Muscle of arm (tissue), 14 donors: ENCODE results near the gene SMG5. TPM values are rescaled to one million over a fixed set of nuclear protein-coding genes. Genes with fewer than 3 reads are reported as not detected.
"Not testable (repeated sequence)": the region's sequence is repeated elsewhere in the genome, so short reads cannot be mapped to it uniquely, and the experiment has no call there.

Experiments
- DNase-seq: peaks from one replicate; pipeline ENCODE4 v3.0.0-alpha.2; 2013
- long read RNA-seq, 11 donors: transcript quantifications; one replicate each; lab custom pipeline, GENCODE V29; 2026
- polyA plus RNA-seq, 12 donors: library from polyadenylated mRNA; unstranded; fragments of 120-200 nt; gene quantifications; one replicate each; pipeline ENCODE4 v1.2.1, GENCODE V29; 2013; ENCODE audit not compliant: insufficient read length in 12 of 12

Gene SMG5, protein sequence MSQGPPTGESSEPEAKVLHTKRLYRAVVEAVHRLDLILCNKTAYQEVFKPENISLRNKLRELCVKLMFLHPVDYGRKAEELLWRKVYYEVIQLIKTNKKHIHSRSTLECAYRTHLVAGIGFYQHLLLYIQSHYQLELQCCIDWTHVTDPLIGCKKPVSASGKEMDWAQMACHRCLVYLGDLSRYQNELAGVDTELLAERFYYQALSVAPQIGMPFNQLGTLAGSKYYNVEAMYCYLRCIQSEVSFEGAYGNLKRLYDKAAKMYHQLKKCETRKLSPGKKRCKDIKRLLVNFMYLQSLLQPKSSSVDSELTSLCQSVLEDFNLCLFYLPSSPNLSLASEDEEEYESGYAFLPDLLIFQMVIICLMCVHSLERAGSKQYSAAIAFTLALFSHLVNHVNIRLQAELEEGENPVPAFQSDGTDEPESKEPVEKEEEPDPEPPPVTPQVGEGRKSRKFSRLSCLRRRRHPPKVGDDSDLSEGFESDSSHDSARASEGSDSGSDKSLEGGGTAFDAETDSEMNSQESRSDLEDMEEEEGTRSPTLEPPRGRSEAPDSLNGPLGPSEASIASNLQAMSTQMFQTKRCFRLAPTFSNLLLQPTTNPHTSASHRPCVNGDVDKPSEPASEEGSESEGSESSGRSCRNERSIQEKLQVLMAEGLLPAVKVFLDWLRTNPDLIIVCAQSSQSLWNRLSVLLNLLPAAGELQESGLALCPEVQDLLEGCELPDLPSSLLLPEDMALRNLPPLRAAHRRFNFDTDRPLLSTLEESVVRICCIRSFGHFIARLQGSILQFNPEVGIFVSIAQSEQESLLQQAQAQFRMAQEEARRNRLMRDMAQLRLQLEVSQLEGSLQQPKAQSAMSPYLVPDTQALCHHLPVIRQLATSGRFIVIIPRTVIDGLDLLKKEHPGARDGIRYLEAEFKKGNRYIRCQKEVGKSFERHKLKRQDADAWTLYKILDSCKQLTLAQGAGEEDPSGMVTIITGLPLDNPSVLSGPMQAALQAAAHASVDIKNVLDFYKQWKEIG
- polyA plus RNA-seq, result 10 to 100 TPM in 11 of 12 donors, not detected in 1; 38.6 to 55.8 (median 48.6) TPM
- long read RNA-seq, donor 1, full-length matches to known transcripts, result 3 of 3 reads
- long read RNA-seq, donor 1, partial matches to known transcripts, result 0 of 3 reads
- long read RNA-seq, donor 1, other reads (novel, unspliced or antisense), result 0 of 3 reads
- long read RNA-seq, donor 2, full-length matches to known transcripts, result 2 of 2 reads
- long read RNA-seq, donor 2, partial matches to known transcripts, result 0 of 2 reads
- long read RNA-seq, donor 2, other reads (novel, unspliced or antisense), result 0 of 2 reads
- long read RNA-seq, donor 3, full-length matches to known transcripts, result 1 of 1 reads
- long read RNA-seq, donor 3, partial matches to known transcripts, result 0 of 1 reads
- long read RNA-seq, donor 3, other reads (novel, unspliced or antisense), result 0 of 1 reads
- long read RNA-seq, donor 4, full-length matches to known transcripts, result 3 of 3 reads
- long read RNA-seq, donor 4, partial matches to known transcripts, result 0 of 3 reads
- long read RNA-seq, donor 4, other reads (novel, unspliced or antisense), result 0 of 3 reads
- long read RNA-seq, donor 5, full-length matches to known transcripts, result 8 of 14 reads
- long read RNA-seq, donor 5, partial matches to known transcripts, result 6 of 14 reads
- long read RNA-seq, donor 5, other reads (novel, unspliced or antisense), result 0 of 14 reads
- long read RNA-seq, donor 6, full-length matches to known transcripts, result 3 of 3 reads
- long read RNA-seq, donor 6, partial matches to known transcripts, result 0 of 3 reads
- long read RNA-seq, donor 6, other reads (novel, unspliced or antisense), result 0 of 3 reads
- long read RNA-seq, donor 7, full-length matches to known transcripts, result 2 of 2 reads
- long read RNA-seq, donor 7, partial matches to known transcripts, result 0 of 2 reads
- long read RNA-seq, donor 7, other reads (novel, unspliced or antisense), result 0 of 2 reads
- long read RNA-seq, donor 8, full-length matches to known transcripts, result 5 of 5 reads
- long read RNA-seq, donor 8, partial matches to known transcripts, result 0 of 5 reads
- long read RNA-seq, donor 8, other reads (novel, unspliced or antisense), result 0 of 5 reads
- long read RNA-seq, donor 9, full-length matches to known transcripts, result 2 of 2 reads
- long read RNA-seq, donor 9, partial matches to known transcripts, result 0 of 2 reads
- long read RNA-seq, donor 9, other reads (novel, unspliced or antisense), result 0 of 2 reads
- long read RNA-seq, donor 10, full-length matches to known transcripts, result 3 of 3 reads
- long read RNA-seq, donor 10, partial matches to known transcripts, result 0 of 3 reads
- long read RNA-seq, donor 10, other reads (novel, unspliced or antisense), result 0 of 3 reads
- long read RNA-seq, donor 11, full-length matches to known transcripts, result 5 of 5 reads
- long read RNA-seq, donor 11, partial matches to known transcripts, result 0 of 5 reads
- long read RNA-seq, donor 11, other reads (novel, unspliced or antisense), result 0 of 5 reads

DNA sequence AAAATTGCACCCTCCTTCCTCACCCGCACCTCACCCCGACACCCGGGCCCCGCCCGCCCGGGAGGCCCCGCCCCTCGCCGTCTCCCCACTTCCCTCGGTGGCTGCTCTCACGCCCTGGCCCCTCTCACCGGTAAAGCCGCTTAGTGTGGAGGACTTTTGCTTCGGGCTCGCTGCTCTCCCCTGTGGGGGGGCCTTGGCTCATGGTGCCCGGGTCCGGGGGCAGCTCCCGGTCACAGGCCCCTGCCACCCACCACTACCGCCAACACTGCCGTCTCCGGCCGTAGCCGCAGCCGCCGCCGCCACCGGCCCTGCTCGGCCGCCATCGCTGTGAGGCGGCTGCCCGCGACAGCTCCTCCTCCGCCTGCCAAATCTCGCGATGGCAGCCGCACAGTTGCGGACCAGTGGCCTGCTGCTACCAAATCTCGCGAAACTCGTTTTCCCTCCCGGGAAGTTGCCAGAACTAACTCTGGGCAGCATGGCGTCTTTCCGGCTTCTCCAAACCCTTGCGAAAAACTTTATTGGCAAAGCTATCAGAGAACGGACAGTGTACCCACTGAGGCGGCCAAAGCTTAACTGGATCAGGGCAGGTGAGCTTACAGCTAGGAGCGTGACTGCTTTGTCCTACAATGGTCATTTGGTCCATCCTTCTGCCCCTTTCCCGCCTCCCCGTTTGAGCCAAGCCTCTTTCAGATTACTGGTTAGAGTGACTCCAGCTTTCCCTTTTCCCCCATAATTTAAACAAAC, at the start of gene SMG5:
Gene SMG5 (minus strand): TSS at position 347 of the 744 bp plus-strand sequence. CDS start 145 bp downstream, at position 202.
- peak; percentile 99 for DNase-seq

DNA sequence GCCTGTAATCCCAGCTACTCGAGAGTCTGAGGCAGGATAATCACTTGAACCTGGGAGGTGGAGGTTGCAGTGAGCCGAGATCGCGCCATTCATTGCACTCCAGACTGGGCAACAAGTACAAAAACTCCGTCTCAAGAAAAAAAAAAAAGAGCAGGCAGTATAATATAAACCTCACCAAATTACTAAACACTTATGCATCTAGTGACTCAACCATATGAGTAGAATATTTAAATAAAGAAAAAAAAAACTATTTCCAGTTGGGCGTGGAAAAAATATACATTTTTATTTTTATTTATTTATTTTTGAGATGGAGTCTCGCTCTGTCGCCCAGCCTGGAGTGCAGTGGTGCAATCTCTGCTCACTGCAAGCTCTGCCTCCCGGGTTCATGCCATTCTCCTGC, 40.6 kb upstream of the SMG5 start:
- not testable (repeated sequence) for DNase-seq

DNA sequence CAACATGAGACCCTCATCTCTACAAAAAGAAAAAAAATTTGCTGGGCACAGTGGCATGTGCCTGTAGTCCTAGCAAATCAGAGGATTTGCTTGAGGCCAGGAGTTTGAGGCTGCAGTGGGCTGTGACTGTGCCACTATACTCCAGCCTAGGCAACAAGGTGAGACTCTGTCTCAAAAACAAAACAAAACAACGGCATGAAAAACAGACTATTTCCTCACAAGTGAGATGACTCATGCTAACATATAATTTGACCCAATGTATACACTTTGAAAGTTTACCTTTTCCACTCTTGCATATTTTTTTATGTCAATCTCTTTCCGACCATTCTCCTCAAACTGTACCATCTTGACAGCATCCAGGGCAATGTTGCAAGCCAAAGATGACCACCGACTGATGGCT, 37.9 kb upstream of the SMG5 start:
- no peak for DNase-seq

DNA sequence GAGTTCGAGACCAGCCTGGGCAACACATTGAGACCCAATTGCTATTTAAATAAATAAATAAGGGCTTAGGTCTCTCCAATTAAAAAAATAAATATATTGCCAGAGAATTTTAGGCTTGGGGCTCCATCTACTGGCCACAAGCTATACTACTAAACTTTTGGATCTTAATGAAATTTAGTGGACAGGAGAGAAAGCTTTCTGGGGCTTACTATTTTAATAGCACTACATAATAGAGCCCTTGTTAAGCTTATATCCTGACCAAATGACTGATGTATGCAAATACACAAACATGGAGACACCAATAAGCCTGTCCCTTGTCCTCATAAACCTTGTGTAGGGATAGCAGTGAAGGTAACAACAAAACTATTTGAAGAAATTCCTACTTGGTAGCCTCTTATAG, 37.0 kb upstream of the SMG5 start:
- DNase-seq, result peak; percentile 8

DNA sequence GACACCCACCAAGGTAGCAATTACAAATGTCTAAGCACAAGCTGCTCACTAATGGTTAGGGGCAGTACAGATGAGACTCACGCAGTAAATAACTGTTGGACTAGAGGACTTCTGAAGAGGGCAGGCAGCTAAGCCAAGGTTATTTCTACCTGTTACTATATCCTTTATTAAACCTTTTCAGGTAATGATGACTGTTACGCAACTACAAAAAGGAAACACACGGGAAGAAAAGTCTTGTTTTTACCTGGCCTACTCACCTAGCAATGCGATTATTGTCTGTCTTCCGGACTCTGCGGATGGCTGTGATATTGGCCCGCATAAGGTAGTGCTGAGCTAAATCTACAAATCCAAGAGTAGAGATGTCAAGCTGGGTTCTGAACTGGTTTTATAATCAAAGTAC, 34.3 kb upstream of the SMG5 start:
- DNase-seq, result no peak

DNA sequence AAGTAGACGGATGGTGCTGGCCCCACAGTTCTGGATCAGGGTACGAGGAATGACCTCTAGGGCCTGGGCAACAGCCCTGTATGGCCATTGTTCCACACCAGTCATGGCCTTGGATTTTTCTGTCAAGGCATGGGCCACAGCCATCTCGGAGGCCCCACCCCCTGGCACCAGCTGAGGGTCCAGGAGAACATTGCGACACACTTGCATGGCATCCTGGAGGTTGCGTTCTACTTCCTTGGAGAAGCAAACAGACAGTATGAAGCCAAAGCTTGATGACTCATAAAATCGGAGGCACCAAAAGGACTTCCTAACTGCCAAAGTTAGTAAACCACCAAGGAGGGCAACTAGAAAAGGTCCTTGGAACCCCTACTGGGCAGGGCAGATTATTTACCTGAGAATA, 28.3 kb upstream of the SMG5 start:
- DNase-seq, result no peak

DNA sequence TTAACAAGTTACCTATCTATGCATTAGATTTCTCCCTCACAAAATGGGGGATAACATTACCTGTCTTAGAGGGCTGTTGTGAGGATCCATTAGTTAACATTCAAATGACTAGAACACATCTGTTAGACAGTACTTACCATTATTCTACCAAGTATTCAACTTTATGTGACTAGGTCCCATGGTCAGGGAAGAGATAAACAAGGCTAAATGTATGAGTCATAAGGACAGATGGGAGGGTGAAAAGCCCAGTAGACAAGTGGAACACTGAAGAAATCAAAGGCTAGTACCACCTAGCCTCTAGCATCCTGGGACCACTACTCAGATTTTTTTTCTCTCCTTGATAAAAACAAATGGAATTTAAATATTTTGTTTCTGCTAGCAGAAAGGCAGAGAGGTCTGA, 25.5 kb upstream of the SMG5 start:
- no peak for DNase-seq

DNA sequence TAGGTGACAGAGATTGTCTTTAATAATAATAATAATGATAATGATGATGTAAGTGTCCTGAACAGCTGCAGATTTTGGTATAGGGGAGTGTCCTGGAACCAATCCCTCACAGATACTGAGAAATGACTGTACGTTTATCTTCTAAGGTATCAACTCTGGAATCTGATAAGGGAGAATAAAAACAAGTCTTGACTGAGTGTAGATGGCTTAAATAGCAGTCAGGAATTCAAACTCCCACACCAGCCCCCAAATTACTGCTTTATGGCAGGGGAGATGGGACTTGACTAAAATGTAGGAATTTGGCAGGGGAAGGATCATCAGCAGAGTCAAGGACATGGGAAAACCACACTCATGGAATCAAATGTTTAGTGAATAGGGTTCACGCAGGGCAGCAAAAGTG, 22.6 kb upstream of the SMG5 start:
- DNase-seq, result no peak

DNA sequence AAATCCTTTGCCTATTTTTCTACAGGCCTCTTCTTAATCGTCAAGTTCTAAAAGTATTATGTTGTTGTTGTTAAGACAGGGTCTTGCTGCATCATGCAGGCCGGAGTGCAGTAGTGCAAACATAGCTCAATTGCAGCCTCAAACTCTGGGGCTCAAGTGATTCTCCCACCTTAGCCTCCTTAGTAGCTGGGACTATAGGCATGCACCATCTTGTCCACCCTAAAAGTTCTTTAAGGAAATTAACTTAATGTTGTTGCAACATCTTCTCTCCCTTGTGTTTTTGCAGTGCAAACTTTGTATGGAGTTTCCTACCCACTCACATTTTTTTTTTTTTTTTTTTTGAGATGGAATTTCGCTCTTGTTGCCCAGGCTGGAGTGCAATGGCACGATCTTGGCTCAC, 20.6 kb upstream of the SMG5 start:
- DNase-seq, result no peak

DNA sequence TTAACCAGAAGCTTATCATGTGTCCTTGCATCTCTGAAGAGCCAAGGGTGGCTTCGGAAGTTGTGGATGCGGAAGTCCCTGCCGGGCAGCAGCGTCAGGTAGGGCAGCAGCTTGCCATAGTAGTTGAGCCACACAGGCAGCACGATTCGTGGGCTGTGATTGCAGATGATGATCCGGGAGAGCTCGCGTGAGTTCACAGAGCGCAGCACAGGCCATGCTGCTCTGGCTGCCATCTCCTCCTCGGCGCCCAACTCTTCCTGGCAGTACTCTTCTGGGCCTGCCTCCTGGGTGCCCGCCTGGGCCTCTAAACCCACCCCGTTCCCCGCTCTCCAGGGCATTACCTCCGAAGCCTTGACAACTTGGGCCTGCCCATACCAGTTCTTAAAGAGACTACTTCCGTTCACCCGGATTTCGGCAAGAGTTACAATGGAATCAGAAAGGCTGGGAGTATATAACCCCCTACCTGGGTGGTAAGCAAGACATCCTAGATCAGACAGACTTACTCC, 16.3 kb upstream of the SMG5 start, which contains the start of gene VHLL:
Gene VHLL (minus strand): TSS at position 456 of the 506 bp plus-strand sequence. CDS start 118 bp downstream, at position 338.
- no peak for DNase-seq

DNA sequence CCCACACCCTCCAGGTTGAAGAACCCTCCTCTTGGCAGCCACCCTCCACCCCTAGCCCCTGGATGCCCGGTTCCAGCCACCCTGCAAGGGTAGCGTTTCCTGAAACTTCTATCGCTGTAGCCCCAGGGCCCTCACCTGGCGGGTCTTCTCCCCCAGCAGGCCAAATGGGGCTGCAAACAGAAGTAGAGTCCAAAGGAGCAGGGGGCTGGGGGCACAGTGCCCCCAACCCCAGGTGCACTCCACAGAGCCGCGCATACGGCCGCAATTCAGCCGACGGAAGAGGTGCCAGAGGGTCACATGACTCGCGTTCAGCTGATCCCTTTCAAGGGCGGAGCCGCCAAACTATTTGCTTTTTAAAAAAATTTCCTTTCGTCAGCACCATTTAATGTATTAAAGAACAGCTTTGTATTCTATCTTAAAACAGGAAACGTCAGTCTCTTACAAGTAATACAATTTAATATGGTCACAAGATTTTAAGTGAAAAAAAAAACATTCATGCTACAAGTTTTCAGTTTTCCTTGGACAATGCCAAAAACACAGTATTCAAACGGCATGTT, 12.8 kb upstream of the SMG5 start, which contains the start of gene GLMP:
Gene GLMP (minus strand): TSS at position 289 of the 557 bp plus-strand sequence. CDS start 34 bp downstream, at position 255.
- peak; percentile 85 for DNase-seq

DNA sequence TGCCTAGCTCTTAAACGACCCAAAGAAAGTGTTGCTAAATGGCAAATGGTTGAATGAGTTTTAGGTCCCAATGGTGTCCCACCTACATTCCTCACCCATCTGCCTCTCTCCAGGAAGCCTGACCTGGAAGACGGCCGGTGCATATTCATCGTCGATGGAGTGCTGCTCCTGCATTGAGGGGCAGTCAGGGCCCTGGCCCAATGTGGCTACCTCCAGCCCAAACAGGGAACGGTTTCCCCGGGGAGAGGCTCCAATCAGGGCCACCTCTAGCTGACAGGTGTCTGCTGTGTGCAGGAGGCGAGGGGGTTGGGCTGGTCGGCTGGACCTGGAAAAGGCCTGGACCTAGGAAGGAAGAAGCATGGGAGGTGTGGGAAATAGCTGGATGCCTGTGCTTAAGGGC, 11.3 kb upstream of the SMG5 start:
- DNase-seq, result no peak

DNA sequence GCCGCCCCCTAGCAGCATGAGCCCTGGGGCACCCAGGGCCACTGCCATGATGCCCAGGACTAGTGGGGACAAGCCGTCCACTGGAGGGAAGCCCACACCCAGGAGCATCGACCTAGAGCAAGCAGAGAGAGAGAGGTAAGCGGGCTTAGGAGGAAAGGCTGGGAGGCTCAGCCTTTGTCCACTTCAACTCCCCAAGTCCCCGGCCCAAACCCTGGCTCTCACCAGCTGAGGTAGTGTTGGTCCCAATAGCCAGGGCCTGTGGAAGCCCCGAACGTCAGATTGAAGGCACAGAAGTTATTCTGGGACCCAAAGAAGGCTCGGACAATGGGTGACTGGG, 10.4 kb upstream of the SMG5 start:
- DNase-seq, result no peak

DNA sequence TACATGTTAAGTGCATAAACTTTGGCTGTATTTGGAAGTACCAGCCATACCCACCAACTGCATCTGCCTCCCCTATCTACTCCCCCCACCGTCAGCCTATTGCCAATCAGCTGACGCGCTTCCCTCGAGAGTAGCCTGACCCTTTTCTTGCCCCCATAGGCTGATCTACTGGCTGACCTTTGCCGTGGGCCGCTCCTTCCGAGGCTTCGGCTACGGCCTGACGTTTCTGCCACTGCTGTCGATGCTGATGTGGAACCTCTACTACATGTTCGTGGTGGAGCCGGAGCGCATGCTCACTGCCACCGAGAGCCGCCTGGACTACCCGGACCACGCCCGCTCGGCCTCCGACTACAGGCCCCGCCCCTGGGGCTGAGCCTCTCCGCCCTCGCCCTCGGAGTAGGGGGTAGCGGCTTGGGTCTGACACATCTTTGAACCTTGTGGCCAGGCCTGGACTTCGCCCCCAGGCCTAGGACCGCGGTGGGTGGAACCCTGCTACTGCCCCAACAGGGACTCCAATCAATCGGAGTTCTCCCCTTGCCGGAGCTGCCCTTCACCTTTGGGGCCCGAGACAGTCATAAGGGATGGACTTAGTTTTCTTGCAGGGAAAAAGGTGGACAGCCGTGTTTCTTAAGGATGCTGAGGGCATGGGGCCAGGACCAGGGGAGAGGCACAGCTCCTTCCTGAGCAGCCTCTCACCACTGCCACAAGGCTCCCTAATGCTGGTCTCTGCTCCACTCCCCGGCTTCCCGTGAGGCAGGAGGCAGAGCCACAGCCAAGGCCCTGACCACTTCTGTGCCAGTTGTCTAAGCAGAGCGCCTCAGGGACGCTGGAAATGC, 8.8 kb upstream of the SMG5 start:
- peak; percentile 85 for DNase-seq

DNA sequence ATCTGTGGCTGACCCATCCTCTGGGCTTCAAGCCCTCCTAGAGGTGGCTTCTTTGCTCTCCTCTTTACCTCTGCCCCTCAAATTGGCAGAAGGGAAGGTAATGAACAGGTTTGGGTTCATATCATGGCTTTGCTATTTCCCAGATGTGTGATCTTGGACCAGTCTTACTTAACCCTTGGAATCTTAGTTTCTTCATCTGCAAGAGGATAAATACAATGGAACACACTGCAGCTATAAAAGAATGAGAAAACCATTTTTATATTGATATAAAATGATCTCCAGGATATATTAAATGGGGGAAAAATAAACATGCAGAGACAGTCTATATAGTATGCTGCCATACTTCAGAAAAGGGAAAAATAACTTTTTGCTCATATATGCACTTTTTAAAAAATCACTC, 7.2 kb upstream of the SMG5 start:
- no peak for DNase-seq

DNA sequence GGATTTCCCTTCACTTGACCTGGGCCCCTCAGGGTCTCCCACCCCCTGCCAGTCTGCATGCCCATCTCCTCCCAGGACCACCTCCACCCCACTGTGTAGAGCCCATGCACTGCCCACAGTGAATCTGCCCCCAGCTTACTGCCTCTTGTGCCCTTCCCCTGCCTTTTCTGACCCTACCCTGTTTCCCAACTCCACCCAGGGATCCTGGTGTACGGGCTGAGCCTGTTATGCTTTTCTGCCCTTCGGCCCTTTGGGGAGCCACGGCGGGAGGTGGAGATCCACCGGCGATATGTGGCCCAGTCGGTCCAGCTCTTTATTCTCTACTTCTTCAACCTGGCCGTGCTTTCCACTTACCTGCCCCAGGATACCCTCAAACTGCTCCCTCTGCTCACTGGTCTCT, 3.4 kb upstream of the SMG5 start:
- no peak for DNase-seq

DNA sequence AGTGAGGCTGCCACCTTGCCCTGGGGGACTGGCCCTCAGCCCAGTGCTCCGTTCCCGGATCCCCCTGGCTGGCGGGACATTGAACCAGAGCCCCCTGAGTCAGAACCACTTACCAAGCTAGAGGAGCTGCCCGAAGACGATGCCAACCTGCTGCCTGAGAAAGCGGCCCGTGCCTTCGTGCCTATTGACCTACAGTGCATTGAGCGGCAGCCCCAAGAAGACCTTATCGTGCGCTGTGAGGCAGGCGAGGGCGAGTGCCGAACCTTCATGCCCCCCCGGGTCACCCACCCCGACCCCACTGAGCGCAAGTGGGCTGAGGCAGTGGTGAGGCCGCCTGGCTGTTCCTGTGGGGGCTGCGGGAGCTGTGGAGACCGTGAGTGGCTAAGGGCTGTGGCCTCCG, 2.8 kb upstream of the SMG5 start:
- no peak for DNase-seq
